HG03280 (cell line): ENCODE measurements around the gene SERPINF2.
"Not testable (repeated sequence)": the region's sequence is repeated elsewhere in the genome, so short reads cannot be mapped to it uniquely, and the experiment has no call there.

Experiments used
- ATAC-seq: cut with Tn5 transposase; IDR thresholded peaks from one replicate; pipeline ENCODE4 v1.9.1; 2021; ENCODE audit warnings: mild to moderate bottlenecking, moderate library complexity; ENCODE audit not compliant: unreplicated experiment

SERPINF2 gene

GRCh38 chr17:1762233-1762900, 19.7 kb downstream of the SERPINF2 start:
- no peak for ATAC-seq

DNA sequence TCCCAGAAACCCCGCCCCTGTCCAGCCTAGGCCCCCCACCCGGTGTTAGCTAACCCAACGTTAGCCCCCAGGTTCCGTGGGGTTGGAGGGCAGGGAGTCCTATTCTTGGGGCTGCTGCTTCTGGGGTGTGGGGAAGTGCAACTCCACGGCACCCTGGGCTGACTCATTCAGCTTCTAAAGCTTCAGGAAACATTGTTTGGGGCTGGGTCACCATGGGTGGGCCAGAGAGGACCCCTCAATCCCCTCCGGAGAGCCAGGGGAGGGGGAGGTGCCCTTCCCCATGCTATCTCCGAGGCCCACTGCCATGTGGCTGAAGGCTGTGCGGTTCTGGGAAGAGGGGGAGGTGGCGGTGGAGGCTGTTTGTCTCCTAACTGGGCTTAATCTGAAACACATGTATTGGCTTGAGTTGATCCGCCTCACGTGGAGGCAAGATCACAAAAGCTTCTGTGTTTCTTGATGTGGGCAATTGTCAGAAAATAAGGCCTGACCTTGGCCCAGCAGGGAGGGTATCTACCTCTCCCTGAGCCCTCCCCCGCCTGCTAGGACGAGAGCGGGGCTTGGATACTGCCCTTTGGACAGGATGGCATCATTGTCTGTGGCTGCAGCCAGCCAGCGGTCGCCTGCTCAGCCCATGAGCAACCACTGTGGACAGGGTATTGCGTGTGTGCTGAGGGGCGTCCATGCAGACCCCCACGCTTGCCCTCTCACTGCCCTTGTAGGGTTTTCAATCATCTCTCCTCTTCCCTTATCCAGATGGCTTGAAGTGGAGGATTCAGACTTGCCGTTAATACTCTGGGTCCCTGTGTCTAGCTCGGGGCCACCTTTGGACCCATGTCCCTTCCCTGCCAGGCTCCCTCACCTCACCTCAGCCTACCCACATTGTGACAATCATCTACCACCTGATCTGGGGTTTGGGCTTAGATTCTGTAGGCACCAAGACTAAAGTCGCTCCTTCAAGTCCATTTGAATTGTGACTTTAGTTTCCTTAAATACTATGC, 20.5 kb downstream of the SERPINF2 start:
- no peak for ATAC-seq

GRCh38 chr17:1764284-1764683, 21.6 kb downstream of the SERPINF2 start:
- ATAC-seq: no peak

DNA sequence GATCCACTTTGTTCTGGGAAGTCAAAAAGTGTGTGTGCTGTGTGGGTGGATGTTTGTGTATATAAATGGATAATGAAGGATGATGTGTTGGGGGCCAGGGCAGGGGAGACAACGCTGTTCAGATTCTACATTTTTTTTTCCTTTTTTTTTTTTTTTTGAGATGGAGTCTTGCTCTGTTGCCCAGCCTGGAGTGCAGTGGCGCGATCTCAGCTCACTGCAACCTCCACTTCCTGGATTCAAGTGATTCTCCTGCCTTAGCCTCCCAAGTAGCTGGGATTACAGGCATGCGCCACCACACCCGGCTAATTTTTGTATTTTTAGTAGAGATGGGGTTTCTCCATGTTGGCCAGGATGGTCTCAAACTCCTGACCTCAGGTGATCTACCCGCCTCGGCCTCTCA, 22.0 kb downstream of the SERPINF2 start:
- ATAC-seq: not testable (repeated sequence)

GRCh38 chr17:1765576-1765975, 22.9 kb downstream of the SERPINF2 start:
- no peak for ATAC-seq

DNA sequence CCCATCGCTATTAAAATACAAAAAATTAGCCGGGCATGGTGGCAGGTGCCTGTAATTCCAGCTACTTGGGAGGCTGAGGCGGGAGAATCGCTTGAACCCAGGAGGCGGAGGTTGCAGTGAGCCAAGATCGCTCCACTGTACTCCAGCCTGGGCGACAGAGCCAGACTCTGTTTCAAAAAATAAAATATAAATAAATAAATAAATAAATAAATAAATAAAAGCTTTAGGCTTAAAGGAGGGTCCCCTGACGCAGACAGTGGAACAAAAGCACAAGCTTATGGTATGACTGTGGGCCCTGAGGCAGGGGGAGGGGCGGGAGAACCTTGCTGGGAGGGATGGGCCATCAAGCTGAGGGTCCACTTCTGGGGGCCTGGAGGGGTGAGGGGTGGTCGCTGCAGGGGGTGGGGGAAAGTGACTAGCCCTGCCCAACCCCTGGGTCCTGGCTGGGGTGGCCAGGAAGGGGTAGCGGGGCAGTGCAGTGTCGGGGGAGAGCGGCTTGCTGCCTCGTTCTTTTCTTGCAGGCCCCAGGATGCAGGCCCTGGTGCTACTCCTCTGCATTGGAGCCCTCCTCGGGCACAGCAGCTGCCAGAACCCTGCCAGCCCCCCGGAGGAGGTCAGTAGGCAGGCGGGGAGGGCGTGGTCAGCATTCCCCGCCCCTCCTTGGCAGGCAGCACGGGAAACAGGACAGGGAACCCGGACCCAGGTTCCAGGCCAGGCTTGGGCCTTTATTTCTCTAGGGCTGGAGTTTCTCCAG, 23.9 kb downstream of the SERPINF2 start:
- ATAC-seq: no peak

DNA sequence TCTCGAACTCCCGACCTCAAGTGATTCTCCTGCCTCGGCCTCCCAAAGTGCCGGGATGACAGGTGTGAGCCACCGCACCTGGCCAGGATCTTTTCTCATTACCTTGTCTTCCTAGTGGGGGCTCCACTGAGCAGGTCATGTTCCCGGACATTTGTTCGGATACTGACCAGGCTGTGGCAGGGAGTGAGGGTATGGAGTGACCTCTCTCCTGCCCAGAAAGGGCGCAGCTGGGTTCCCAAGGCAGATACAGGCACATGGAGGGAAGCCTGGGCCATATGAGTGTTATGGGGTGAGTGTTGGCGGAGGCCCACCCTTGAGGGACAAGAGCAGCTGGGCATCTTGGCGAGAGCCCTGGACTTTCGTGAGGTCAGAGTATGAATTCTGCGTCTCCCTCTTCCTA, 24.7 kb downstream of the SERPINF2 start:
- no peak for ATAC-seq

GRCh38 chr17:1769822-1770477, 27.3 kb downstream of the SERPINF2 start:
- no peak for ATAC-seq

DNA sequence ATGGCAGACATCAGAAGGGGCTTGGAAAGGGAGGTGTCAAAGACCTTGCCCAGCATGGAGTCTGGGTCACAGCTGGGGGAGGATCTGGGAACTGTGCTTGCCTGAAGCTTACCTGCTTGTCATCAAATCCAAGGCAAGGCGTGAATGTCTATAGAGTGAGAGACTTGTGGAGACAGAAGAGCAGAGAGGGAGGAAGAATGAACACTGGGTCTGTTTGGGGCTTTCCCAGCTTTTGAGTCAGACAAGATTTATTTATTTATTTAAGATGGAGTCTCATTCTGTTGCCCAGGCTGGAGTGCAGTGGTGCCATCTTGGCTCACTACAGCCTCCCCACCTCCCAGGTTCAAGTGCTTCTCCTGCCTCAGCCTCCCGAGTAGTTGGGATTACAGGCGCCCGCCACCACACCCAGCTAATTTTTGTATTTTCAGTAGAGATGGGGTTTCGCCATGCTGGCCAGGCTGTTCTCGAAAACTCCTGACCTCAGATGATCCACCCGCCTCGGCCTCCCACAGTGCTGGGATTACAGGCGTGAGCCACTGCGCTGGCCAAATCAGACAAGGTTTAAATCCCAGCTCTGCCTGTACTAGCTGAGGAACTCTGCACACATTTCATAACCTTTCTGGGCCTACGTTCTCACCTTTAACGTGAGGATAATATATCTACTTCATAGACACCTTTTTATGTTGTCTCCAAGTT, 30.5 kb downstream of the SERPINF2 start:
- not testable (repeated sequence) for ATAC-seq

DNA sequence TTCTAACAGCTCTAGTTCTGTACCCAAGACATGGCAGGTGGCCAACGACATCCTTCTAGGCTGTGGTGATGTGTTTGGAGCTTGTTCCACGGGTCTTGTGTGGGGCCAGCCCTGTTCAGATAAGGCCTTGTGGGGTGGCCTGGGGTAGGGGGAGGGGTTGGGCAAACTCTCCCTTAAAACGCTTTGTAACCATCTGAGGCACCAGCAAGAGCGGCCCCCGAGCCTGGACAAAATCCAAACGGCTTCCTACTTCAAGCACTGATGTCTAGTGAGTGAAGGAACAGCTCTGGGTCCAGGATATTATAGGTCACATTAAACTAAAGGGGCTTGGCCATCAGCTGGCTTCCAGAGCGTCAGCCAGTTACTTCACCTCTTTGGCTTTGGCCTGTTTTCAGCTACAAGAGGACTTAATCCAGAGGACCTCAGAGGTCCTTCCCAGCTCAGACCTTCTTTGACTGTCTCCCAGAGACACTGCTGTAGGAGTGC, 31.1 kb downstream of the SERPINF2 start:
- no peak for ATAC-seq

DNA sequence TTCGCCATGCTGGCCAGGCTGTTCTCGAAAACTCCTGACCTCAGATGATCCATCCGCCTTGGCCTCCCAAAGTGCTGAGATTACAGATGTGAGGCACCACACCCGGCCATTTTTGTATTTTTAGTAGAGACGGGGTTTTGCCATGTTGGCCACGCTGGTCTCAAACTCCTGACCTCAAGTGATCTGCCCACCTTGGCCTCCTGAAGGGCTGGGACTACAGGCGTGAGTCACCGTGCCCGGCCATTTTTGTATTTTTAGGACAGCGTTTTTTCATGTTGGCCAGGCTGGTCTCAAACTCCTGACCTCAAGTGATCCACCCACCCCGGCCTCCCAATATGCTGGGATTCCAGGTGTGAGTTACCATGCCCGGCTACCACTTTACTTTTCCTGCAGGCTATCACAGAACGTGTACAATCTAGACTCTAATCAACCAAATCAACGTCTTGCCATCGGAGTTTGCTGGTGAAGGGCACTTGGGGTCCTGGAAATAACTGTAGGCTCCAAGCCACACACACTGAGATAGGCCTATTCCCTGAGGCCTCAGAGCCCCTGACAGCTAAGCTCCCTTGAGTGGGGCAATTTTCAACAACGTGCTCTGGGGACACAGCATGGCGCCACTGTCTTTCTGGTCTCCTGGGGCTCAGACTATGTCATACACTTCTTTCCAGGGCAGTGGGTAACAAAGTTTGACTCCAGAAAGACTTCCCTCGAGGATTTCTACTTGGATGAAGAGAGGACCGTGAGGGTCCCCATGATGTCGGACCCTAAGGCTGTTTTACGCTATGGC, 31.9 kb downstream of the SERPINF2 start:
- no peak for ATAC-seq

DNA sequence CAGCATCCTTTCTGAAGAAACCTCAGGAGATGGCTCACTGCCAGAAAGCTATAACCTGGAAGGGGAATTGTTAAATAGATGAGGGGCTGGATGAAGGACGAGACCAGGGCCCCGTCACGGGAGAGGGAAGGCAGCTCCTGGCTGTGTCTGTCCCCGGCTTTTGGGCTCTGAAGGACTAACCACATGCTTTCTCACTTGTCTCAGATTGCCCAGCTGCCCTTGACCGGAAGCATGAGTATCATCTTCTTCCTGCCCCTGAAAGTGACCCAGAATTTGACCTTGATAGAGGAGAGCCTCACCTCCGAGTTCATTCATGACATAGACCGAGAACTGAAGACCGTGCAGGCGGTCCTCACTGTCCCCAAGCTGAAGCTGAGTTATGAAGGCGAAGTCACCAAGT, 33.7 kb downstream of the SERPINF2 start:
- no peak for ATAC-seq

DNA sequence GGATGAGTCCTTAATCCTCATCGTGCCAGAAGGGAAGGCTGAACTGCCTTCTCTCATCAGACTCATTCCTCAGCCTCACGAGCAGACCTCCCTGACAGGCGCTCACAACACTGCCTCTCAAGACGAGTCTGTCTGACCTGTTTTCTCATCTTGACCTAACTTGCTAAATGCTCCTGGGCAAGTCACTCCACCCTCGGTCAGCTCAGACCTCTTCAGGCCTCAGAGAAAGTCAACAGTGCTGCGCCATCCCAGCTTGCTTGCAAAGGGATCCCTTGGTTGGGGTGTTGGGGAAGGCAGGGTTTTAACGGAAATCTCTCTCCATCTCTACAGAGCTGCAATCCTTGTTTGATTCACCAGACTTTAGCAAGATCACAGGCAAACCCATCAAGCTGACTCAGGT, 34.2 kb downstream of the SERPINF2 start:
- ATAC-seq: no peak

DNA sequence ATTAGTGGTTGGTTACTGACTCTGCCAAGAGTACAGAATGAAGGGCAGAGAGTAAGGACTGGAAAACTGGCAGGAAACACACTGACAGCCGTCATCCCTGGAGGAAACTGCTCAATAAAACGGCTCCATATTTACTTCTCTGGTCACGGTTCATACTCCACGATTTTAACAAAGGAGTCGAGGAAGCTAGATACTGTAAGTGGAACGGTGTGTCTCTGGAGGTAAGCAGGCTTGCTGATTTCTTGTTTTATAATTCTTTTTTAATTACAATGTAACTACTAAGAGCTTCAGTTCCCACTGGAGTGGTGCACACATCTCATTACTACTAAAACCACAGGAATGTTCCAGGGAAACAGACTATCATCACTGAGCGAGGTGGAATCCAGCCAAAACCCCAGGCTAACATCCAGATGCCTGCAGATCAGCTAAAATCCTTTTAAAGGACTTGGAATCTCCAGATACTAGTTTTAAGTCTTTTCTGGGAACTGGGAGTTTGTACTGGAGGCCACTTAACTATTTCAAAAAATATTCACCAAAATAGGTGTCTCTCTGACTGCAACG, 37.0 kb downstream of the SERPINF2 start:
- no peak for ATAC-seq

DNA sequence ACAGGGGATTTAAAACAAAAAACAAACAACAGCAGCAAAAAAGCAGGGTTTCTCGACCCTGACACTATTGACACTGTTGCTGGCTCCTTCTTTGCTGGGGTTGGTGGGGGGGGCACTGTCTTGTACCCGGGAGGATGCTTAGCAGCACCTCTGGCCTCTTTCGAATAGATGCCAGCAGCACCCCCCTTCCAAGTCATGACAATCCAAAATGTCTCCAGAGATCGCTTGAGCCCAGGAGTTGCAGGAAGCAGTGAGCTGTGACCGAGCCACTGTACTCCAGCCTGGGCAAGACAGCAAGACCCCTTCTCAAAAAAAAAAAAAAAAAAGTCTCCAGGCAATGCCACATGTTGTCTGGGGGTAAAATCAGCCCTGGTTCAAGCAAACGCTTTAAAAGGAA, 39.5 kb downstream of the SERPINF2 start:
- ATAC-seq: no peak

- no peak for ATAC-seq
These were observed 40.6 kb downstream of the SERPINF2 start for GRCh38 chr17:1783271-1783670.

DNA sequence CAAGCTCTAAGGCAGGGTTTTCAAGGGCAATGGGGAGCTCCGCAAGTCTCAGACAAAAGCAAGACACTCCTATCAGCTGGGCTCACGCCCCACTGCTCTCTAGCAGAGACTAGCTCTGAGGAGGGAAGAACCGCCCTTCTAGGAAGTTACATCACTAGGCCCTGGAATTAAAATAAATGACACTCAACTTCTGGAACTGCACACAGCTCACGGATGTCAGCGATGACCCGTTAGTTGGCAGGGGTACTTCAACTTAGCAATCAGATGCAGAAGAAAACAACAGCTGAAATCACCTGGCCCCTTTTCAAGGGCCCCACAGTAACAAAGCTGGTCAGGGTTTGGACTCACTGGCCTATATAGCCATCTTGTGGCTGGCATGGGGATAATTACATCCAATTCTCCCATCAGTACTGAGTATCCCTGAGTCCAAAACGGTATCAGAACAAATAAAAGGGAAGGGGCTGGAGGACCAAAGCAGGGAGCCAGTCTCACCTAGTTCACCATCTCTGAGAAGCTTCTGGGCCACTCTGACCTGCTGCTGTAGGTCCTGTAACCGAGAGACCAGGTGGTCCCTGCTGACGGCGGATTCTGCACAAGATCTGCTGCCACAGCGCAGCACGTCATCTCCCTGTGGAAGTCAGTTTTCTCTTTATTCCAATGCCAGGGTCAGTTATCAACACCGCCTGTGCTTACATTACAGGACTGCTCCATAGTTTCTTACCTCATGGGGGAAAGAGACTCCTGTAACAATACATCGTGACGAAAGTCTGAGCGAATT, 41.4 kb downstream of the SERPINF2 start:
- ATAC-seq: no peak

- no peak for ATAC-seq
These were observed 43.3 kb downstream of the SERPINF2 start for GRCh38 chr17:1785930-1786329.
